NCI-H82 treated with DMSO at 0.1 percent for 48 hours (cell line): Measurements from ENCODE around the gene COL18A1.

ENCODE experiments used
- DNase-seq: peaks from one replicate; lab custom pipeline; 2025; ENCODE audit not compliant: unreplicated experiment; lab: John Stamatoyannopoulos, UW

The COL18A1 gene

GRCh38 chr21:45504516-45505415 lies 99.8 kb downstream of the COL18A1 start:
- no peak for DNase-seq

- no peak for DNase-seq
Observed at GRCh38 chr21:45505416-45506021, 100.6 kb downstream of the COL18A1 start.

- DNase-seq = no peak
Observed at GRCh38 chr21:45506241-45506817, 101.4 kb downstream of the COL18A1 start.

- no peak for DNase-seq
Observed at GRCh38 chr21:45506836-45507522, 102.0 kb downstream of the COL18A1 start.

- no peak for DNase-seq
Observed at GRCh38 chr21:45507523-45507875, 102.5 kb downstream of the COL18A1 start.

GRCh38 chr21:45507888-45508508 lies 103.0 kb downstream of the COL18A1 start:
- DNase-seq = no peak

GRCh38 chr21:45508607-45509565 lies 103.9 kb downstream of the COL18A1 start:
- no peak for DNase-seq

GRCh38 chr21:45509566-45510465 lies 104.9 kb downstream of the COL18A1 start:
- no peak for DNase-seq

GRCh38 chr21:45510466-45510955 lies 105.5 kb downstream of the COL18A1 start:
- DNase-seq = no peak

- no peak for DNase-seq
Observed at GRCh38 chr21:45511007-45511406, 106.0 kb downstream of the COL18A1 start.

GRCh38 chr21:45511661-45512431 lies 106.9 kb downstream of the COL18A1 start:
- no peak for DNase-seq

- no peak for DNase-seq
Observed at GRCh38 chr21:45512626-45513002, 107.6 kb downstream of the COL18A1 start.

GRCh38 chr21:45513003-45513717 lies 108.2 kb downstream of the COL18A1 start:
- no peak for DNase-seq

- DNase-seq = no peak
Observed at GRCh38 chr21:45513741-45514310, 108.9 kb downstream of the COL18A1 start.

- no peak for DNase-seq
Observed at GRCh38 chr21:45514311-45515021, 109.5 kb downstream of the COL18A1 start.

GRCh38 chr21:45515241-45516061 lies 110.5 kb downstream of the COL18A1 start:
- DNase-seq = no peak
